Osteoblast (primary cell): ENCODE data around the gene PTPRN2. TPM values are rescaled to one million over a fixed set of nuclear protein-coding genes. Genes with fewer than 3 reads are reported as not detected.

Experiments used
- DNase-seq: peaks from one replicate; pipeline ENCODE4 v3.0.0; 2011; ENCODE audit warnings: low spot score, mixed read lengths; ENCODE audit not compliant: insufficient read length; ENCODE audit errors: missing footprints
- H2AFZ ChIP-seq: 2 replicates; pipeline ENCODE4 v1.6.0; 2011; ENCODE audit warnings: mild to moderate bottlenecking, low read length
- H3K27ac ChIP-seq: 2 replicates; pipeline ENCODE4 v1.5.1; 2011; ENCODE audit warnings: mild to moderate bottlenecking, low read depth, low read length, moderate library complexity
- H3K27me3 ChIP-seq: 2 replicates; pipeline ENCODE4 v1.6.0; 2012; ENCODE audit warnings: mild to moderate bottlenecking, control low read depth, inconsistent platforms, low read length, moderate library complexity; ENCODE audit not compliant: insufficient read depth
- H3K36me3 ChIP-seq: 2 replicates; pipeline ENCODE4 v1.5.1; 2011; ENCODE audit warnings: mild to moderate bottlenecking, low read length, control low read depth, moderate library complexity; ENCODE audit not compliant: insufficient read depth
- H3K4me1 ChIP-seq: 2 replicates; pipeline ENCODE4 v1.5.1; 2011; ENCODE audit warnings: mild to moderate bottlenecking, low read length, control low read depth, moderate library complexity; ENCODE audit not compliant: insufficient read depth
- H3K4me2 ChIP-seq: 2 replicates; pipeline ENCODE4 v1.6.0; 2011; ENCODE audit warnings: mild to moderate bottlenecking, low read length; ENCODE audit not compliant: insufficient read depth
- H3K4me3 ChIP-seq: fragments of 200-600 bp; sonication (generic); 3 replicates; pipeline ENCODE4 v1.5.1; 2012; ENCODE audit warnings: mild to moderate bottlenecking, low read length, inconsistent platforms; ENCODE audit not compliant: insufficient read depth
- H3K79me2 ChIP-seq: 2 replicates; pipeline ENCODE4 v1.6.0; 2012; ENCODE audit warnings: mild to moderate bottlenecking, low read length, control low read depth, inconsistent platforms; ENCODE audit not compliant: insufficient read depth
- H3K9me3 ChIP-seq: 2 replicates; pipeline ENCODE4 v1.5.1; 2011; ENCODE audit warnings: low read depth, low read length, control low read depth
- H4K20me1 ChIP-seq: 2 replicates; pipeline ENCODE4 v1.6.0; 2012; ENCODE audit warnings: mild to moderate bottlenecking, low read length, control low read depth; ENCODE audit not compliant: insufficient read depth
- total RNA-seq: library from RNA; depleted of rRNA; stranded (reverse); fragments of >200 nt; gene quantifications from 2 replicates; pipeline ENCODE4 v1.2.3, GENCODE V29; 2012
- TF ChIP-seq, protein P1 (sequence below): IDR thresholded peaks from 2 replicates; pipeline ENCODE4 v1.5.1; 2011; ENCODE audit warnings: mild to moderate bottlenecking, low read depth, low read length, moderate library complexity; ENCODE audit errors: extremely low read depth

The PTPRN2 gene
- total RNA-seq, 1 donor, result 0.36 TPM

DNA sequence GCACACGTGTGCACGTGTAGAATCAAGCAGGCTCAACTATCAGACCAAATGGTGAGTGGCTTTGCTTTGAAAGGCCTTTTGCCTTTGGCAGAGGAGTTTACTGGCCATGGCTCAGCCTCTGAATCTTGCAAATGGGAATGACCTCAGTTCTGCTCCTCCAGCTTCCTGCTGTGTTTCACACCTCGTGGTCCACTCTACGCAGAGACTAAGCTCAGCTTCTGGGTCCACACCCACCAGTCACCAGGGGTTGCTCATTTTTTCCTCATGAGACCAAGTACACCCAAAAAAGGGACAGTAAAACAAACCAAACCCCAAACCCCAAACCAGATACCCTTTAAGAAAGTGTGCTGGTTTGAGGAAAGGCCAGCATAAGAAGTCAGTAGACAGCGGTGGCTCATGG lies 1014.4 kb downstream of the PTPRN2 start:
- DNase-seq, result no peak
- Histone ChIP-seq H3K4me1 (no peaks in the 10 kb centered on the region), H3K27me3 (no peaks in the 10 kb centered on the region), H2AFZ (no peak overlapping the region), H3K4me2 (no peak overlapping the region), H3K4me3 (no peak overlapping the region), H3K36me3 (no peaks in the 10 kb centered on the region), H3K79me2 (no peaks in the 10 kb centered on the region), H4K20me1 (no peaks in the 10 kb centered on the region), H3K27ac (no peak overlapping the region), H3K9me3 (no peaks in the 10 kb centered on the region)
- TF ChIP-seq, protein P1, sequence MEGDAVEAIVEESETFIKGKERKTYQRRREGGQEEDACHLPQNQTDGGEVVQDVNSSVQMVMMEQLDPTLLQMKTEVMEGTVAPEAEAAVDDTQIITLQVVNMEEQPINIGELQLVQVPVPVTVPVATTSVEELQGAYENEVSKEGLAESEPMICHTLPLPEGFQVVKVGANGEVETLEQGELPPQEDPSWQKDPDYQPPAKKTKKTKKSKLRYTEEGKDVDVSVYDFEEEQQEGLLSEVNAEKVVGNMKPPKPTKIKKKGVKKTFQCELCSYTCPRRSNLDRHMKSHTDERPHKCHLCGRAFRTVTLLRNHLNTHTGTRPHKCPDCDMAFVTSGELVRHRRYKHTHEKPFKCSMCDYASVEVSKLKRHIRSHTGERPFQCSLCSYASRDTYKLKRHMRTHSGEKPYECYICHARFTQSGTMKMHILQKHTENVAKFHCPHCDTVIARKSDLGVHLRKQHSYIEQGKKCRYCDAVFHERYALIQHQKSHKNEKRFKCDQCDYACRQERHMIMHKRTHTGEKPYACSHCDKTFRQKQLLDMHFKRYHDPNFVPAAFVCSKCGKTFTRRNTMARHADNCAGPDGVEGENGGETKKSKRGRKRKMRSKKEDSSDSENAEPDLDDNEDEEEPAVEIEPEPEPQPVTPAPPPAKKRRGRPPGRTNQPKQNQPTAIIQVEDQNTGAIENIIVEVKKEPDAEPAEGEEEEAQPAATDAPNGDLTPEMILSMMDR, result no peak

DNA sequence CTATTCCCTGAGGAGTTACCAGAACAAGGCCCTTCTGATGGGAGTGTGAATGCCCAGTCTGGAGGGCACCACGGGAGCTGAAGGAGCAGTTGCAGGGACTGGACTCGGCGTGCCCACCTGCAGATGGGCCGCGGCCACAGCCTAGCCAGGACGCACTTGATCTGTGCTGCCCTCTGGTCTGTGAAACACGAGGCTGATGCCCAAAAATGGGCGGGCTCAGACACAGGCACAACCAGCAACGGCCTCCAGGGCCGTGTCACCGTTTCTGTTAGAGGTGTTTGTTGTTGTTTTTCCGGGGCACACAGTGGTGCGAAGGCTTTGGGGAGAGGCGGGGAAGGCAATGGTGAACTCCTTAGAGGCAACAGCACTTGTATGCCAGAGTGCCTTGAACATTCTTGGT lies 1015.0 kb downstream of the PTPRN2 start:
- H3K4me3 ChIP-seq, result no peak overlapping the region
- DNase-seq, result no peak
- no peaks in the 10 kb centered on the region for H4K20me1 ChIP-seq
- no peak overlapping the region for H3K27ac ChIP-seq
- H3K9me3 ChIP-seq, result no peaks in the 10 kb centered on the region
- no peaks in the 10 kb centered on the region for H3K27me3 ChIP-seq
- TF ChIP-seq, protein P1, result no peak
- no peaks in the 10 kb centered on the region for H3K36me3 ChIP-seq
- no peaks in the 10 kb centered on the region for H3K79me2 ChIP-seq
- no peaks in the 10 kb centered on the region for H3K4me1 ChIP-seq
- H3K4me2 ChIP-seq, result no peak overlapping the region
- no peak overlapping the region for H2AFZ ChIP-seq

DNA sequence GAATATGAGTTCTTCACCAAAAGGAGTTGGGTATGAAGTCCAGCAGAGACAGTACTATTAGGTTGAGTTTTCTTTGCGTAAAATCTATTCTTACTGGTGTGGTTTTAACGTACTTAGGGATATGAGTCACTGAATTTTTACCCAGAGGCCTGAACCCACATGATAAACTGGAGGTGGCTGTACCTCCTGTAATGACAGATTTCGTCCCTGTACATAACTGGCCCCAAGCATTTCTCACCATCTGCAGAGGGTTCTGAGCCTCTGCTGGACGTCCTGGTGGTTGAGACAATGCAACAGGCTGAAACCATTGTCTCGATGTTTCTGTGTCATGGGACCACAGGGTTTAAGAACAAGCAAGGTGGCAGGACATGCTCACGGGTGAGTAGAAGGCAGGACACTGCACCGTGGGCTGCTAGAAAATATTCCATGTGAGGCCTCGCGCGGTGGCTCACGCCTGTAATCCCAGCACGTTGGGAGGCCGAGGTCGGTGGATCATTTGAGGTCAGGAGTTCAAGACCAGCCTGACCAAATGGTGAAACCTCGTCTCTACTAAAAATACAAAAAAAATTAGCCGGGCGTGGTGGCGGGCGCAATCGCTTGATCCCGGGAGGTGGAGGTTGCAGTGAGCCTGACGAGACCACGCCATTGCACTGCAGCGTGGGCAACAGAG lies 1017.0 kb downstream of the PTPRN2 start:
- no peak overlapping the region for H2AFZ ChIP-seq
- H3K79me2 ChIP-seq, result no peaks in the 10 kb centered on the region
- H3K9me3 ChIP-seq, result no peaks in the 10 kb centered on the region
- no peak overlapping the region for H3K27ac ChIP-seq
- no peak overlapping the region for H3K4me2 ChIP-seq
- H3K36me3 ChIP-seq, result no peaks in the 10 kb centered on the region
- TF ChIP-seq, protein P1, result no peak
- H3K4me3 ChIP-seq, result no peak overlapping the region
- no peak for DNase-seq
- no peaks in the 10 kb centered on the region for H4K20me1 ChIP-seq
- H3K27me3 ChIP-seq, result no peaks in the 10 kb centered on the region
- no peaks in the 10 kb centered on the region for H3K4me1 ChIP-seq

DNA sequence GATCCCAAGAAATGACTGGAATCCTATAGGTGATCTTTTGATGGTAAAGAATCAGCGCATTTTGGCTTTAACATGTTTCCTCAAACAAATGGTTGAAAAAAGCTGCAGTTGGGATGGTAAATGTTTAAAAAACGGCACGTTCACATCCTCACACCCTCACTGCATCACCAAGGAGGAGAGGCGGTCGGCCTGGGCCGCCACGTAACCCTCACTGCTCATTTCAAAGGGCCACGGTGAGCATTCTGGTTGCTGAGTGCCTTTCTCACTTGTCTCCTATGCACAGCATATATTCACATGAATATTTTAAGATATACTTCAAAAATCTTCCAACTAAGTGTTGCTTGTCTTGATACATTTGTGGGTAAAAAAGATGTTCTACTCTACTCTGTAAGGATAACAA lies 1017.7 kb downstream of the PTPRN2 start:
- Histone ChIP-seq H4K20me1 (no peaks in the 10 kb centered on the region), H3K27me3 (no peaks in the 10 kb centered on the region), H3K36me3 (no peaks in the 10 kb centered on the region), H3K4me1 (no peaks in the 10 kb centered on the region), H3K9me3 (no peaks in the 10 kb centered on the region), H2AFZ (no peak overlapping the region), H3K79me2 (no peaks in the 10 kb centered on the region), H3K4me2 (no peak overlapping the region), H3K4me3 (no peak overlapping the region), H3K27ac (no peak overlapping the region)
- TF ChIP-seq, protein P1, result no peak
- DNase-seq, result no peak
